ENCODE data around the gene ACTL7A.

ACTL7A gene

DNA sequence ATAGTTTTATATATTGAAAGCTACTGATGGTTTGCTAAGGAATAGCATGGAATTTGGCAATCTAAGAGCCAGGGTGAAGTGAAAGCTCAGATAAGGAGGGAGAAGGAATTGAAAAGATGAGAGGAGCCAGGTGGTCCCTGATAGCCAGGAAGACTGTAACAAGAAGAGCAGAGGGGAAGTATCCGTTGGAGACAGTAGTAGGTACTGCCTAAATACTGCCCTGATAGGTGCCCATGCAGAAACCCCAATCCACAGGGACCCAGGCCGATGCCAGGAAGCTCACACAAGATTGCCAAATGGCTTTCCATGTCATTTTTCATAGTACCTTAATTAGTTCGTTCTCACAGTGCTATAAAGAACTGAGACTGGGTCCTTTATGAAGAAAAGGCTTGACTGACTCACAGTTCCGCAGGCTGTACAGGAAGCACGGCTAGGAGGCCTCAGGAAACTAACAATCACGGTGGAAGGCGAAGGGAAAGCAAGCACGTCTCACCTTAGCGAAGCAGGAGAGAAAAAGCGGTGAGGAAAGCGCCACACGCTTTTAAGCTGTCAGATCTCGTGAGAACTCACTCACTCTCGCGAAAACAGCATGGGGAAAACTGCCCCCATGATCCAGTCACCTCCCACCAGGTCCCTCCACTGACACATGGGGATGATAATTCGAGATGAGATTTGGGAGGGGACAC, 19.3 kb upstream of the ACTL7A start:
- Histone ChIP-seq H3K4me3 (replicated peaks; ENCODE audit: insufficient read depth, low read length) (no peak overlapping the region), H3K27me3 (ENCODE audit: insufficient read depth, poor library complexity, severe bottlenecking) (no peaks in the 10 kb centered on the region), H3K27ac (replicated peaks) (no peak overlapping the region)
- TF ChIP-seq, protein P1, sequence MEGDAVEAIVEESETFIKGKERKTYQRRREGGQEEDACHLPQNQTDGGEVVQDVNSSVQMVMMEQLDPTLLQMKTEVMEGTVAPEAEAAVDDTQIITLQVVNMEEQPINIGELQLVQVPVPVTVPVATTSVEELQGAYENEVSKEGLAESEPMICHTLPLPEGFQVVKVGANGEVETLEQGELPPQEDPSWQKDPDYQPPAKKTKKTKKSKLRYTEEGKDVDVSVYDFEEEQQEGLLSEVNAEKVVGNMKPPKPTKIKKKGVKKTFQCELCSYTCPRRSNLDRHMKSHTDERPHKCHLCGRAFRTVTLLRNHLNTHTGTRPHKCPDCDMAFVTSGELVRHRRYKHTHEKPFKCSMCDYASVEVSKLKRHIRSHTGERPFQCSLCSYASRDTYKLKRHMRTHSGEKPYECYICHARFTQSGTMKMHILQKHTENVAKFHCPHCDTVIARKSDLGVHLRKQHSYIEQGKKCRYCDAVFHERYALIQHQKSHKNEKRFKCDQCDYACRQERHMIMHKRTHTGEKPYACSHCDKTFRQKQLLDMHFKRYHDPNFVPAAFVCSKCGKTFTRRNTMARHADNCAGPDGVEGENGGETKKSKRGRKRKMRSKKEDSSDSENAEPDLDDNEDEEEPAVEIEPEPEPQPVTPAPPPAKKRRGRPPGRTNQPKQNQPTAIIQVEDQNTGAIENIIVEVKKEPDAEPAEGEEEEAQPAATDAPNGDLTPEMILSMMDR (IDR thresholded peaks at IDR 0.05; ENCODE audit: insufficient read depth, low read length): no peak
- TF ChIP-seq POLR2AphosphoS5 (IDR thresholded peaks at IDR 0.05; ENCODE audit: low read depth) (no peak), GABPA (IDR thresholded peaks at IDR 0.05; ENCODE audit: low read depth) (no peak), SPI1 (IDR thresholded peaks at IDR 0.05; ENCODE audit: borderline replicate concordance, low read depth) (no peak)
- TF ChIP-seq, protein P2, sequence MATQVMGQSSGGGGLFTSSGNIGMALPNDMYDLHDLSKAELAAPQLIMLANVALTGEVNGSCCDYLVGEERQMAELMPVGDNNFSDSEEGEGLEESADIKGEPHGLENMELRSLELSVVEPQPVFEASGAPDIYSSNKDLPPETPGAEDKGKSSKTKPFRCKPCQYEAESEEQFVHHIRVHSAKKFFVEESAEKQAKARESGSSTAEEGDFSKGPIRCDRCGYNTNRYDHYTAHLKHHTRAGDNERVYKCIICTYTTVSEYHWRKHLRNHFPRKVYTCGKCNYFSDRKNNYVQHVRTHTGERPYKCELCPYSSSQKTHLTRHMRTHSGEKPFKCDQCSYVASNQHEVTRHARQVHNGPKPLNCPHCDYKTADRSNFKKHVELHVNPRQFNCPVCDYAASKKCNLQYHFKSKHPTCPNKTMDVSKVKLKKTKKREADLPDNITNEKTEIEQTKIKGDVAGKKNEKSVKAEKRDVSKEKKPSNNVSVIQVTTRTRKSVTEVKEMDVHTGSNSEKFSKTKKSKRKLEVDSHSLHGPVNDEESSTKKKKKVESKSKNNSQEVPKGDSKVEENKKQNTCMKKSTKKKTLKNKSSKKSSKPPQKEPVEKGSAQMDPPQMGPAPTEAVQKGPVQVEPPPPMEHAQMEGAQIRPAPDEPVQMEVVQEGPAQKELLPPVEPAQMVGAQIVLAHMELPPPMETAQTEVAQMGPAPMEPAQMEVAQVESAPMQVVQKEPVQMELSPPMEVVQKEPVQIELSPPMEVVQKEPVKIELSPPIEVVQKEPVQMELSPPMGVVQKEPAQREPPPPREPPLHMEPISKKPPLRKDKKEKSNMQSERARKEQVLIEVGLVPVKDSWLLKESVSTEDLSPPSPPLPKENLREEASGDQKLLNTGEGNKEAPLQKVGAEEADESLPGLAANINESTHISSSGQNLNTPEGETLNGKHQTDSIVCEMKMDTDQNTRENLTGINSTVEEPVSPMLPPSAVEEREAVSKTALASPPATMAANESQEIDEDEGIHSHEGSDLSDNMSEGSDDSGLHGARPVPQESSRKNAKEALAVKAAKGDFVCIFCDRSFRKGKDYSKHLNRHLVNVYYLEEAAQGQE (IDR thresholded peaks at IDR 0.05; ENCODE audit: insufficient replicate concordance, low read depth): no peak
- no peak for DNase-seq (ENCODE audit: low read depth in 1 of 2, low spot score in 1 of 2)

DNA sequence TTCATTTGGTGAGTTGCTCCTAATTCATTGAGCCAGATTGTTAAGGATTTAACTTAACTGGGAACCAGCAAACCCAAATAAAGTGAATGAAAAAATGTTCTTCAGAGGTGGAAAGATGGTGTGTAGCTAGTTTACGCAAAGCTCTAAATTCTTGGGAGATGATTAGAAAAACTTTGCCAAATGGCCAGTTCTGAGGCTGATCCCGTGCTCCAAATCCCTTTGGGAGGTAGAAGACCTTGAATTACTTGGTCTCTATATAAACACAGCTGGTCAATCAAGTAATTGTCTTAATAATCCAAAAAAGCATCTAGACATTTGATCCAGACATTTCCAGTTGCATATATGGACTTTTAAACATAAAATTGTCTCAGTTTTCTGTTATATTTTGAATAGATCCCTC, 17.7 kb upstream of the ACTL7A start:
- Histone ChIP-seq H3K27ac (replicated peaks) (no peak overlapping the region), H3K4me3 (replicated peaks; ENCODE audit: insufficient read depth, low read length) (no peak overlapping the region), H3K27me3 (ENCODE audit: insufficient read depth, poor library complexity, severe bottlenecking) (no peaks in the 10 kb centered on the region)
- DNase-seq (ENCODE audit: low read depth in 1 of 2, low spot score in 1 of 2): no peak
- no peak for TF ChIP-seq GABPA (IDR thresholded peaks at IDR 0.05; ENCODE audit: low read depth)
- TF ChIP-seq, protein P1 (IDR thresholded peaks at IDR 0.05; ENCODE audit: insufficient read depth, low read length): no peak

DNA sequence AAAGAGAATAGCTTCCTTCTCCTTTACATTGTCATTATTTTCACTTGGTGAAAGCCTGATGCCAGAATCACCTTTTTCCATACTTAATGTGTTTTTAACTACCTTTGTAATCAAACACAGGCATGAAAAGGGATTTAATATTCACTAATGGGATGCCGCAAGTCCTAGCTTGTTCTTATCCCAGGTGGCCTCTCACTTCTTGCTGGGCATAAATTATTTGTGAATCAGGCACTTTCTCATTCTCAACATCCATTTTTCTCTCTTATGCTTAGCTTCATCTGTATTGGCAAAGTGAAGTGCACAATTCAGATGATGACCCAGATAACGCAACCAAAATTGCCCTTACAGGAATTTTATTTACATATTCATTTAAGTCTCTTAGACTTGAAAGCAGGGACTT, 17.2 kb upstream of the ACTL7A start:
- TF ChIP-seq POLR2AphosphoS5 (IDR thresholded peaks at IDR 0.05; ENCODE audit: low read depth) (no peak), SPI1 (IDR thresholded peaks at IDR 0.05; ENCODE audit: borderline replicate concordance, low read depth) (no peak)
- TF ChIP-seq, protein P2 (IDR thresholded peaks at IDR 0.05; ENCODE audit: insufficient replicate concordance, low read depth): no peak
- H3K27me3 ChIP-seq (ENCODE audit: insufficient read depth, poor library complexity, severe bottlenecking): no peaks in the 10 kb centered on the region
- H3K4me3 ChIP-seq (replicated peaks; ENCODE audit: insufficient read depth, low read length): no peak overlapping the region
- no peak overlapping the region for H3K27ac ChIP-seq (replicated peaks)
- no peak for DNase-seq (ENCODE audit: low read depth in 1 of 2, low spot score in 1 of 2)

DNA sequence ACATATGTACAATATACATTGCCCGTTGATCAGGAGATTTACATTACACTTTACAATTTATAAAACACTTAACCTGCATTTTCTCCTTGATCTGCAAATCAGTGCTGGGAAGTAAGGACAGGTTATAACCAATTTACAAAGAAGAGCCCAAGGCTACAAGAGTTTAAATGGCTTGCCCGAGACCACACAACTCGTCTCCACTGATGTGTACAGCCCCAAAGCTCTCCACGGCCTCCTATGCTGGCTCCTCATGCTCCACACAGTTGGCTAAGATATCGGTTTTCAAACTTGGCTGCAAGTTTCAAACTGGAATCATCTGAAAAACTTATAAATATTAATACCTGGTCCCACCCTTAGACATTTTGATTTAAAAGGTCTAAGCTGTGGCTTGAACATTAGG, 16.6 kb upstream of the ACTL7A start:
- no peak for DNase-seq (ENCODE audit: low read depth in 1 of 2, low spot score in 1 of 2)
- H3K4me3 ChIP-seq (replicated peaks; ENCODE audit: insufficient read depth, low read length): no peak overlapping the region
- TF ChIP-seq, protein P1 (IDR thresholded peaks at IDR 0.05; ENCODE audit: insufficient read depth, low read length): no peak
- TF ChIP-seq, protein P2 (IDR thresholded peaks at IDR 0.05; ENCODE audit: insufficient replicate concordance, low read depth): no peak
- TF ChIP-seq SPI1 (IDR thresholded peaks at IDR 0.05; ENCODE audit: borderline replicate concordance, low read depth): no peak
- no peak for TF ChIP-seq GABPA (IDR thresholded peaks at IDR 0.05; ENCODE audit: low read depth)
- no peak for TF ChIP-seq POLR2AphosphoS5 (IDR thresholded peaks at IDR 0.05; ENCODE audit: low read depth)
- H3K27me3 ChIP-seq (ENCODE audit: insufficient read depth, poor library complexity, severe bottlenecking): no peaks in the 10 kb centered on the region
- no peak overlapping the region for H3K27ac ChIP-seq (replicated peaks)
